CD14-positive monocyte (primary cell): ENCODE measurements around the gene GPR55. TPM values are rescaled to one million over a fixed set of nuclear protein-coding genes. Genes with fewer than 3 reads are reported as not detected.
A peak's percentile ranks its signal among the peaks of the same experiment; 100 is the strongest.

Experiments
- DNase-seq, 3 donors: peaks; one replicate each; pipeline ENCODE4 v3.0.0-alpha.2; 2011 to 2022
- H2AFZ ChIP-seq: 2 replicates; pipeline ENCODE4 v1.6.0; 2012; ENCODE audit warnings: mild to moderate bottlenecking, low read depth, low read length, inconsistent platforms; ENCODE audit not compliant: insufficient read depth, poor library complexity, severe bottlenecking
- H3K27ac ChIP-seq, 2 donors: 1 replicate in 1 of 2; 2 replicates in 1 of 2; pipeline ENCODE4 v1.5.1; 2012 to 2013; ENCODE audit warnings: low read length in 2 of 2, control low read depth in 1 of 2, inconsistent platforms in 1 of 2, low read depth in 1 of 2, mild to moderate bottlenecking in 1 of 2
- H3K27me3 ChIP-seq, 2 donors: one replicate each; pipeline versions ENCODE4 v1.6.0 to v1.6.1; 2011 to 2013; ENCODE audit warnings: low read length in 2 of 2; ENCODE audit not compliant: control insufficient read depth in 2 of 2, insufficient read depth in 2 of 2
- H3K36me3 ChIP-seq, 2 donors: replicated peaks in 1 of 2; 1 replicate in 1 of 2; 2 replicates in 1 of 2; pipeline versions ENCODE4 v1.5.1 to v1.6.1; 2012 to 2013; ENCODE audit warnings: low read length in 2 of 2, control low read depth in 1 of 2, inconsistent platforms in 1 of 2, mild to moderate bottlenecking in 1 of 2; ENCODE audit not compliant: insufficient read depth in 2 of 2, control insufficient read depth in 1 of 2
- H3K4me1 ChIP-seq, 2 donors: 1 replicate in 1 of 2; 2 replicates in 1 of 2; pipeline versions ENCODE4 v1.5.1 to v1.6.1; 2012 to 2013; ENCODE audit warnings: low read length in 2 of 2, control low read depth in 1 of 2, inconsistent platforms in 1 of 2, mild to moderate bottlenecking in 1 of 2, moderate library complexity in 1 of 2; ENCODE audit not compliant: insufficient read depth in 2 of 2, control insufficient read depth in 1 of 2
- H3K4me2 ChIP-seq: replicated peaks from 2 replicates; pipeline ENCODE3; 2012; ENCODE audit warnings: low read length, moderate library complexity, mild to moderate bottlenecking; ENCODE audit not compliant: poor library complexity, severe bottlenecking; ENCODE audit errors: extremely low read depth
- H3K4me3 ChIP-seq, 3 experiments: fragments of 200-600 bp in 1 of 3; sonication (generic) in 1 of 3; replicated peaks in 1 of 3; 1 replicate in 2 of 3; 2 replicates in 1 of 3; pipeline ENCODE4 v1.5.1; 2011 to 2013; ENCODE audit warnings: low read length in 3 of 3, mild to moderate bottlenecking in 3 of 3, control low read depth in 2 of 3, low read depth in 2 of 3, inconsistent platforms in 1 of 3, moderate library complexity in 1 of 3
- H3K79me2 ChIP-seq: 2 replicates; pipeline ENCODE4 v1.6.0; 2012; ENCODE audit warnings: mild to moderate bottlenecking, control low read depth, inconsistent platforms, low read length, moderate library complexity; ENCODE audit not compliant: insufficient read depth
- H3K9ac ChIP-seq: 2 replicates; pipeline ENCODE4 v1.6.0; 2017; ENCODE audit warnings: low read length, mild to moderate bottlenecking; ENCODE audit not compliant: insufficient read depth, poor library complexity, severe bottlenecking
- H3K9me3 ChIP-seq, 2 donors: replicated peaks in 1 of 2; 1 replicate in 1 of 2; 2 replicates in 1 of 2; pipeline versions ENCODE4 v1.5.1 to v1.6.1; 2012 to 2013; ENCODE audit warnings: low read length in 2 of 2, control low read depth in 1 of 2; ENCODE audit not compliant: control insufficient read depth in 1 of 2, insufficient read depth in 1 of 2
- H4K20me1 ChIP-seq: 2 replicates; pipeline ENCODE4 v1.6.0; 2012; ENCODE audit warnings: mild to moderate bottlenecking, low read length, control low read depth, moderate library complexity; ENCODE audit not compliant: insufficient read depth
- H3K27ac Mint-ChIP-seq, 7 donors: one replicate each; pipeline ENCODE4 v1.8.0; 2020; ENCODE audit warnings: mild to moderate bottlenecking in 7 of 7, mixed read lengths in 7 of 7, moderate library complexity in 6 of 7, inconsistent platforms in 2 of 7
- H3K27me3 Mint-ChIP-seq, 3 donors: one replicate each; pipeline ENCODE4 v1.8.0; 2021 to 2022; ENCODE audit warnings: low read depth in 3 of 3, mild to moderate bottlenecking in 3 of 3, mixed read lengths in 3 of 3, moderate library complexity in 3 of 3, inconsistent platforms in 1 of 3
- H3K36me3 Mint-ChIP-seq, 2 donors: one replicate each; pipeline ENCODE4 v1.8.0; 2020; ENCODE audit warnings: mixed read lengths in 2 of 2, inconsistent platforms in 1 of 2, mild to moderate bottlenecking in 1 of 2
- H3K4me1 Mint-ChIP-seq: one replicate; pipeline ENCODE4 v1.8.0; 2020; ENCODE audit warnings: mild to moderate bottlenecking, mixed read lengths
- H3K4me3 Mint-ChIP-seq, 2 donors: one replicate each; pipeline ENCODE4 v1.8.0; 2020; ENCODE audit warnings: mild to moderate bottlenecking in 2 of 2, mixed read lengths in 2 of 2, moderate library complexity in 1 of 2
- H3K9me3 Mint-ChIP-seq, 7 donors: one replicate each; pipeline ENCODE4 v1.8.0; 2020 to 2022; ENCODE audit warnings: mixed read lengths in 7 of 7, mild to moderate bottlenecking in 6 of 7, moderate library complexity in 6 of 7, inconsistent platforms in 2 of 7
- CTCF ChIP-seq: fragments of 200-600 bp; IDR thresholded peaks from one replicate; pipeline ENCODE4 v1.8.0; 2022; ENCODE audit warnings: antibody characterized with exemption, mild to moderate bottlenecking
- WGBS: methylation state at CpG from one replicate; pipeline ENCODE4 v1.1.5; 2013; ENCODE audit warnings: missing lambda C conversion rate; ENCODE audit not compliant: insufficient coverage; 5-methylcytosine and 5-hydroxymethylcytosine counted together
- intact Hi-C, 2 donors: fragments of 100-400 bp; cut with micrococcal nuclease; formaldehyde crosslinking; loops; one replicate each; pipeline versions ENCODE4 v1.15.0 to v1.15.1; 2023
- polyA plus RNA-seq, 3 donors: library from polyadenylated mRNA; depleted of rRNA in 1 of 3; unstranded in 2 of 3; stranded (reverse) in 1 of 3; fragments of 300-500 nt in 2 of 3; fragments of >200 nt in 1 of 3; fragmentation: Illumina TruSeq in 2 of 3; gene quantifications; 1 replicate in 2 of 3; 2 replicates in 1 of 3; pipeline ENCODE4 v1.2.3, GENCODE V29; 2012 to 2021

The GPR55 gene
- polyA plus RNA-seq, 3 donors: 0.11 to 0.12 TPM; not detected in 1

GRCh38 chr2:230861552-230862255, 63.3 kb downstream of the GPR55 start:
- Histone ChIP-seq H4K20me1 (no peaks in the 10 kb centered on the region), H3K27ac (no peak overlapping the region), H3K9ac (no peak overlapping the region), H3K4me3 (no peak overlapping the region), H2AFZ (no peak overlapping the region), H3K36me3 (no peaks in the 10 kb centered on the region), H3K9me3 (no peaks in the 10 kb centered on the region), H3K79me2 (no peaks in the 10 kb centered on the region), H3K4me1 (peaks cover 21 to 26% of the 10 kb centered on the region in 2 donors), H3K4me2 (no peak overlapping the region), H3K27me3 (peaks cover 3 to 28% of the 10 kb centered on the region in 2 donors)
- no peak for DNase-seq
- Mint-ChIP-seq H3K27ac (peak overlapping the region in 1 of 7 donors; percentile 21), H3K4me1 (peaks cover 21% of the 10 kb centered on the region), H3K4me3 (peak overlapping the region in 1 of 2 donors; percentile 46), H3K9me3 (peaks cover 0 to 11% (median 2%) of the 10 kb centered on the region in 7 donors), H3K36me3 (peaks cover 0 to 4% of the 10 kb centered on the region in 2 donors), H3K27me3 (peaks cover 38 to 52% (median 52%) of the 10 kb centered on the region in 3 donors)
- WGBS: 78% methylated on average over 11 of the region's 13 CpGs
- intact Hi-C loops: no loop called here
- TF ChIP-seq CTCF: no peak

Other genes with a start within 250 kb of the GPR55 start
- gene CAB39, start 212.4 kb downstream of the GPR55 start, polyA plus RNA-seq: 10 to 100 TPM; 33.1 to 53.8 (median 38.3) TPM
- gene ITM2C, start 60.3 kb downstream of the GPR55 start, polyA plus RNA-seq: 1 to 10 TPM; 1.4 to 3.2 (median 2.9) TPM
- gene SPATA3, start 70.9 kb upstream of the GPR55 start, polyA plus RNA-seq: not detected
- gene C2orf72, start 112.3 kb upstream of the GPR55 start, polyA plus RNA-seq: not detected
- gene PSMD1, start 131.6 kb upstream of the GPR55 start, polyA plus RNA-seq: 10 to 100 TPM; 23.5 to 53.9 (median 37.7) TPM
- gene HTR2B, start 199.8 kb upstream of the GPR55 start, polyA plus RNA-seq: not detected